Measurements from ENCODE around the gene TRIM71. TPM values are rescaled to one million over a fixed set of nuclear protein-coding genes. Genes with fewer than 3 reads are reported as not detected.
"Not testable (repeated sequence)": the region's sequence is repeated elsewhere in the genome, so short reads cannot be mapped to it uniquely, and the experiment has no call there.

The TRIM71 gene
- polyA plus RNA-seq, 1 donor (not counting 4 experiments of a cell fraction or from before 2014, with no cell fraction given), result not detected

- Histone ChIP-seq H3K4me2 (ENCODE audit: control insufficient read depth, extremely low read depth, insufficient read depth, low read depth, low read length) (no peak overlapping the region), H3K79me2 (ENCODE audit: control insufficient read depth, insufficient read depth, low read length) (no peaks in the 10 kb centered on the region), H3K27me3 (ENCODE audit: control insufficient read depth, extremely low read depth, insufficient read depth, low read length) (peaks cover 3% of the 10 kb centered on the region), H4K20me1 (ENCODE audit: control insufficient read depth, extremely low read depth, insufficient read depth, low read length) (no peaks in the 10 kb centered on the region), H3K4me3 (ENCODE audit: control insufficient read depth in 2 of 3, extremely low read depth in 1 of 3, insufficient read depth in 2 of 3, low read depth in 1 of 3, low read length in 3 of 3) (no peak overlapping the region), H2AFZ (ENCODE audit: control insufficient read depth, low read length) (no peak overlapping the region), H3K4me1 (ENCODE audit: control insufficient read depth, extremely low read depth, insufficient read depth, low read length) (no peaks in the 10 kb centered on the region), H3K9me3 (ENCODE audit: control insufficient read depth, low read depth, low read length) (no peaks in the 10 kb centered on the region), H3K9me1 (ENCODE audit: control insufficient read depth, extremely low read depth, insufficient read depth, low read length) (no peaks in the 10 kb centered on the region), H3K27ac (ENCODE audit: control insufficient read depth, insufficient read depth, low read length) (no peak overlapping the region), H3K9ac (ENCODE audit: control insufficient read depth, extremely low read depth, insufficient read depth, low read length) (no peak overlapping the region), H3K36me3 (ENCODE audit: control insufficient read depth in 2 of 2, extremely low read depth in 1 of 2, insufficient read depth in 2 of 2, low read length in 2 of 2) (no peaks in the 10 kb centered on the region)
- DNase-seq (ENCODE audit: low read depth, low spot score) (no peak), FAIRE-seq (no peak)
- TF ChIP-seq EZH2 (IDR thresholded peaks at IDR 0.05; ENCODE audit: low read length), result no peak
- TF ChIP-seq CTCF (optimal IDR thresholded peaks at IDR 0.05 in 1 of 3, IDR thresholded peaks at IDR 0.05 in 1 of 3, conservative IDR thresholded peaks at IDR 0.05 in 1 of 3; ENCODE audit: extremely low read depth in 1 of 3, insufficient read depth in 2 of 3, low read length in 3 of 3), result no peak
- dilution Hi-C loops (cut with MboI; ENCODE audit: extremely low pct_ligation_motif_present, low sequenced_read_pairs), result no loop called here
Measured at GRCh38 chr3:32791833-32792232, 26.0 kb upstream of the TRIM71 start.

GRCh38 chr3:32794487-32795308, 23.1 kb upstream of the TRIM71 start:
- Histone ChIP-seq H3K4me3 (ENCODE audit: control insufficient read depth in 2 of 3, extremely low read depth in 1 of 3, insufficient read depth in 2 of 3, low read depth in 1 of 3, low read length in 3 of 3) (no peak overlapping the region), H3K9me1 (ENCODE audit: control insufficient read depth, extremely low read depth, insufficient read depth, low read length) (no peaks in the 10 kb centered on the region), H3K9me3 (ENCODE audit: control insufficient read depth, low read depth, low read length) (no peaks in the 10 kb centered on the region), H2AFZ (ENCODE audit: control insufficient read depth, low read length) (no peak overlapping the region), H3K27me3 (ENCODE audit: control insufficient read depth, extremely low read depth, insufficient read depth, low read length) (no peaks in the 10 kb centered on the region), H3K27ac (ENCODE audit: control insufficient read depth, insufficient read depth, low read length) (no peak overlapping the region), H3K4me1 (ENCODE audit: control insufficient read depth, extremely low read depth, insufficient read depth, low read length) (no peaks in the 10 kb centered on the region), H3K4me2 (ENCODE audit: control insufficient read depth, extremely low read depth, insufficient read depth, low read depth, low read length) (no peak overlapping the region), H3K36me3 (ENCODE audit: control insufficient read depth in 2 of 2, extremely low read depth in 1 of 2, insufficient read depth in 2 of 2, low read length in 2 of 2) (no peaks in the 10 kb centered on the region), H3K79me2 (ENCODE audit: control insufficient read depth, insufficient read depth, low read length) (no peaks in the 10 kb centered on the region), H4K20me1 (ENCODE audit: control insufficient read depth, extremely low read depth, insufficient read depth, low read length) (no peaks in the 10 kb centered on the region), H3K9ac (ENCODE audit: control insufficient read depth, extremely low read depth, insufficient read depth, low read length) (no peak overlapping the region)
- TF ChIP-seq CTCF (optimal IDR thresholded peaks at IDR 0.05 in 1 of 3, IDR thresholded peaks at IDR 0.05 in 1 of 3, conservative IDR thresholded peaks at IDR 0.05 in 1 of 3; ENCODE audit: extremely low read depth in 1 of 3, insufficient read depth in 2 of 3, low read length in 3 of 3) (no peak), EZH2 (IDR thresholded peaks at IDR 0.05; ENCODE audit: low read length) (no peak)
- FAIRE-seq (no peak), DNase-seq (ENCODE audit: low read depth, low spot score) (no peak)
- dilution Hi-C loops (cut with MboI; ENCODE audit: extremely low pct_ligation_motif_present, low sequenced_read_pairs), result no loop called here

- H3K27ac ChIP-seq (ENCODE audit: control insufficient read depth, insufficient read depth, low read length); H3K27me3 ChIP-seq (ENCODE audit: control insufficient read depth, extremely low read depth, insufficient read depth, low read length); H3K36me3 ChIP-seq (ENCODE audit: control insufficient read depth in 2 of 2, extremely low read depth in 1 of 2, insufficient read depth in 2 of 2, low read length in 2 of 2); H3K9ac ChIP-seq (ENCODE audit: control insufficient read depth, extremely low read depth, insufficient read depth, low read length); FAIRE-seq; H3K9me3 ChIP-seq (ENCODE audit: control insufficient read depth, low read depth, low read length); H3K79me2 ChIP-seq (ENCODE audit: control insufficient read depth, insufficient read depth, low read length); H3K4me2 ChIP-seq (ENCODE audit: control insufficient read depth, extremely low read depth, insufficient read depth, low read depth, low read length); dilution Hi-C loops (cut with MboI; ENCODE audit: extremely low pct_ligation_motif_present, low sequenced_read_pairs); H3K9me1 ChIP-seq (ENCODE audit: control insufficient read depth, extremely low read depth, insufficient read depth, low read length); H4K20me1 ChIP-seq (ENCODE audit: control insufficient read depth, extremely low read depth, insufficient read depth, low read length); H3K4me3 ChIP-seq (ENCODE audit: control insufficient read depth in 2 of 3, extremely low read depth in 1 of 3, insufficient read depth in 2 of 3, low read depth in 1 of 3, low read length in 3 of 3); DNase-seq (ENCODE audit: low read depth, low spot score); H3K4me1 ChIP-seq (ENCODE audit: control insufficient read depth, extremely low read depth, insufficient read depth, low read length); H2AFZ ChIP-seq (ENCODE audit: control insufficient read depth, low read length): not testable (repeated sequence)
Measured at GRCh38 chr3:32796384-32796950, 21.3 kb upstream of the TRIM71 start.

Data from keratinocyte (primary cell).